ENCODE measurements around the gene CCM2L.

The CCM2L gene

GRCh38 chr20:32059189-32059588 is 49.0 kb downstream of the CCM2L start:
- no peak for DNase-seq (ENCODE audit: low read depth)

GRCh38 chr20:32062776-32063170 is 52.5 kb downstream of the CCM2L start:
- no peak for DNase-seq (ENCODE audit: low read depth)

- no peak for DNase-seq (ENCODE audit: low read depth)
Observed at GRCh38 chr20:32063695-32064094, 53.5 kb downstream of the CCM2L start.

GRCh38 chr20:32064667-32065066 is 54.4 kb downstream of the CCM2L start:
- no peak for DNase-seq (ENCODE audit: low read depth)

GRCh38 chr20:32067234-32067821 is 57.1 kb downstream of the CCM2L start:
- DNase-seq (ENCODE audit: low read depth) = no peak

GRCh38 chr20:32068174-32068573 is 57.9 kb downstream of the CCM2L start:
- no peak for DNase-seq (ENCODE audit: low read depth)

- DNase-seq (ENCODE audit: low read depth) = no peak
Observed at GRCh38 chr20:32069711-32070110, 59.5 kb downstream of the CCM2L start.

- DNase-seq (ENCODE audit: low read depth) = no peak
Observed at GRCh38 chr20:32070282-32070681, 60.0 kb downstream of the CCM2L start.

- DNase-seq (ENCODE audit: low read depth) = no peak
Observed at GRCh38 chr20:32070690-32071213, 60.5 kb downstream of the CCM2L start.

GRCh38 chr20:32071395-32072167 is 61.3 kb downstream of the CCM2L start:
- no peak for DNase-seq (ENCODE audit: low read depth)

- DNase-seq (ENCODE audit: low read depth) = no peak
Observed at GRCh38 chr20:32072168-32072750, 62.0 kb downstream of the CCM2L start.

GRCh38 chr20:32075534-32075933 is 65.3 kb downstream of the CCM2L start:
- DNase-seq (ENCODE audit: low read depth) = no peak

GRCh38 chr20:32077190-32077589 is 67.0 kb downstream of the CCM2L start:
- no peak for DNase-seq (ENCODE audit: low read depth)

GRCh38 chr20:32078322-32078721 is 68.1 kb downstream of the CCM2L start:
- no peak for DNase-seq (ENCODE audit: low read depth)

GRCh38 chr20:32078791-32079190 is 68.6 kb downstream of the CCM2L start:
- no peak for DNase-seq (ENCODE audit: low read depth)

GRCh38 chr20:32079655-32080109 is 69.4 kb downstream of the CCM2L start:
- no peak for DNase-seq (ENCODE audit: low read depth)

GRCh38 chr20:32080783-32081182 is 70.5 kb downstream of the CCM2L start:
- no peak for DNase-seq (ENCODE audit: low read depth)

All from stimulated activated CD4-positive, alpha-beta T cell treated with anti-CD3 and anti-CD28 coated beads, Interleukin-2, amount 100 ng/mL, for 4 hours (primary cell).